ENCODE measurements around the gene SMYD3. TPM values are rescaled to one million over a fixed set of nuclear protein-coding genes. Genes with fewer than 3 reads are reported as not detected.

SMYD3 gene
- total RNA-seq, 1 donor from 2014 or later = 20.8 TPM

- Mint-ChIP-seq H3K27ac (no peak overlapping the region), H3K4me3 (no peak overlapping the region), H3K9me3 (no peaks in the 10 kb centered on the region), H3K27me3 (no peaks in the 10 kb centered on the region), H3K4me1 (peaks cover 10% of the 10 kb centered on the region), H3K36me3 (ENCODE audit: low read depth) (no peaks in the 10 kb centered on the region)
- CTCF ChIA-PET = no interaction called here
- no peak for TF ChIP-seq CTCF (IDR thresholded peaks at IDR 0.05)
- intact Hi-C loops (cut with micrococcal nuclease) = loop anchor here (10.0 kb wide), 1 partner anchor 341 kb away; no protein-coding TSS in a partner anchor
- ATAC-seq (ENCODE audit: low read depth) (no peak), DNase-seq (no peak)
- POLR2A ChIA-PET = no interaction called here
Measured at GRCh38 chr1:246455476-246455875, 51.6 kb downstream of the SMYD3 start.

DNA sequence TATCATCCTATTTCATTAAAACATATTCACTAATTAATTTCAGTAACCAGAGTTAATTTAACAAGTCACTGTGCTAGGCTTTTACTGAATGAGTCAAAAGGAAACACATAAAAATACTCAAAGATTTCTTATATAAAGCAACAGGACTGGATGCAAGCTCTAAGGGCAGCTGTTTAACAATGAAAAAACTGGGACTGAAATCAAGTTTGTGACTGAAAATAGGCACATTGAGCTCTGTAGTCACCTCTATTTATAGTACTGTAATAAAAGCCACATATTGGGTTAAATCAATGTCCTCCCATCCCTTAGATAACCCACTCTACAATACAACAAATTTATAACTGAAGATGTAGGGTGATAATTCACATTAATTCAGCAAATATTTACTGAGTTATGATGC, 52.4 kb downstream of the SMYD3 start:
- ChIA-PET CTCF (no interaction called here), POLR2A (no interaction called here)
- no peaks in the 10 kb centered on the region for H3K27me3 Mint-ChIP-seq
- no peak overlapping the region for H3K4me3 Mint-ChIP-seq
- no peaks in the 10 kb centered on the region for H3K36me3 Mint-ChIP-seq (ENCODE audit: low read depth)
- DNase-seq (no peak), ATAC-seq (ENCODE audit: low read depth) (no peak)
- H3K27ac Mint-ChIP-seq = no peak overlapping the region
- intact Hi-C loops (cut with micrococcal nuclease) = loop anchor here (10.0 kb wide), 1 partner anchor 340 kb away; no protein-coding TSS in a partner anchor
- H3K9me3 Mint-ChIP-seq = no peaks in the 10 kb centered on the region
- no peak for TF ChIP-seq CTCF (IDR thresholded peaks at IDR 0.05)
- peaks cover 5% of the 10 kb centered on the region for H3K4me1 Mint-ChIP-seq

DNA sequence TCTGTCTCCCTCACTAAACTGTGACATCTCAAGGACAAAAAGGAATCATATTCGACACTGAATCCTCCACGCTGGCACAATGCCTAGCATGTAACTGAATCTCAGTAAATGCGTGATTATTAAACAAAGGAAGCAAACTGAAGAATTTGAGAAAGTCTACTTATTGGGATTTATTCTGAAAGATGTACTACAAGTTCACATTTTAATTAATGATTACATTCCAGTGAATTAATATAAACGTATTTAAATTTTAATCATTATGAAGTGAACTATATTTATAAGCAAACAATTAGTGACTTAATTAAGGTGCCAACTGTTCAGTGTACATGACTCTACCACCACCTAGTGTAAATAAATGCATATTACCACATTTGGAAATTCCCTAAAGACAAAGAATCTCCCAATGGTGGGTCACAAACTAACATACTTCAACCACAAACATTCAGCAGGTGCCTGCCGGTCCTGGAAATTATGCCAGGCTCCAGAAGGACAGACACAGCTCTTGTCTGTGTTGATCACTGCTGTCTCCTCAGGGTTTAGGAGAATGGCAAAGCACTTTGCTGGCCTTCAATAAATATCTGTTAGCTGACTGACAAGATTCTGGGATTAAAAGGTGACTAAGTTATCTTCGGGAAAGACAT, 56.3 kb downstream of the SMYD3 start:
- CTCF ChIA-PET = interaction anchor here (0.9 to 1.9 kb wide), 5 partner anchors 10 to 1298 kb away, joined by 3 to 9 read pairs (median 4); no protein-coding TSS in a partner anchor
- no peak for DNase-seq
- Mint-ChIP-seq H3K27ac (no peak overlapping the region), H3K27me3 (no peaks in the 10 kb centered on the region), H3K36me3 (ENCODE audit: low read depth) (no peaks in the 10 kb centered on the region), H3K4me1 (no peaks in the 10 kb centered on the region), H3K9me3 (peaks cover 2% of the 10 kb centered on the region), H3K4me3 (no peak overlapping the region)
- intact Hi-C loops (cut with micrococcal nuclease) = loop anchor here (1.0 to 10.0 kb wide), 4 partner anchors 336 to 1297 kb away; no protein-coding TSS in a partner anchor
- POLR2A ChIA-PET = no interaction called here
- no peak for ATAC-seq (ENCODE audit: low read depth)
- TF ChIP-seq CTCF (IDR thresholded peaks at IDR 0.05) = no peak

GRCh38 chr1:246448373-246448772, 58.7 kb downstream of the SMYD3 start:
- TF ChIP-seq CTCF (IDR thresholded peaks at IDR 0.05) = no peak
- no peaks in the 10 kb centered on the region for H3K4me1 Mint-ChIP-seq
- H3K9me3 Mint-ChIP-seq = peaks cover 2% of the 10 kb centered on the region
- ATAC-seq (ENCODE audit: low read depth) (no peak), DNase-seq (no peak)
- intact Hi-C loops (cut with micrococcal nuclease) = no loop called here
- no peak overlapping the region for H3K27ac Mint-ChIP-seq
- no peaks in the 10 kb centered on the region for H3K27me3 Mint-ChIP-seq
- no peaks in the 10 kb centered on the region for H3K36me3 Mint-ChIP-seq (ENCODE audit: low read depth)
- CTCF ChIA-PET = interaction anchor here (1.3 to 1.9 kb wide), 2 partner anchors 437 to 1295 kb away, joined by 4 read pairs; no protein-coding TSS in a partner anchor
- H3K4me3 Mint-ChIP-seq = no peak overlapping the region
- POLR2A ChIA-PET = no interaction called here

DNA sequence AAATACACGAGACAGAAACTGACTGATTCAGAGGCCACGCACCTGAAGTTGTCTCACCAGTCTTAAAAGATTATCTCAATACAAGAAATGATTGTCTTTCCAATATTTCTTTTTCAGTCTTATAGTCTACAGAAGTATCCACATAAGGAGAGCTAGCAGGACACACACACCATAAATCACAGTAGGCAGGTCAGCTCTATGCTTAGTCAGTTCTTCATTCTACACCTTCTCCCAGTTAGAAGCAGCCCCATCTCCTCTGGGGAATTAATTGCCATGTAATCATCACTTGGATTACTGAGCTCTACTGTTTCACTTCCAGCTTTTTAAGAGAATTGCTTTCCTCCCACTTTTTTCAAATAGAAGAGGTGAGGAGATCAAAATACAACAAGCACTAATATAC, 59.6 kb downstream of the SMYD3 start:
- ChIA-PET POLR2A (no interaction called here), CTCF (no interaction called here)
- Mint-ChIP-seq H3K9me3 (peaks cover 2% of the 10 kb centered on the region), H3K4me1 (no peaks in the 10 kb centered on the region), H3K27ac (no peak overlapping the region), H3K4me3 (no peak overlapping the region), H3K27me3 (no peaks in the 10 kb centered on the region), H3K36me3 (ENCODE audit: low read depth) (no peaks in the 10 kb centered on the region)
- no peak for ATAC-seq (ENCODE audit: low read depth)
- intact Hi-C loops (cut with micrococcal nuclease) = no loop called here
- DNase-seq = no peak
- no peak for TF ChIP-seq CTCF (IDR thresholded peaks at IDR 0.05)
